Loucy (cell line): Measurements from ENCODE around the gene RBM15.

Experiments used
- H2AFZ ChIP-seq: fragments of 200-600 bp; sonication (generic); 2 replicates; pipeline ENCODE4 v1.6.0; 2016; ENCODE audit warnings: antibody characterized with exemption, mild to moderate bottlenecking, low read length, moderate library complexity
- H3F3A ChIP-seq: fragments of 200-600 bp; 2 replicates; pipeline ENCODE4 v1.6.0; 2016; ENCODE audit warnings: antibody characterized with exemption, low read depth, mild to moderate bottlenecking
- H3K27me3 ChIP-seq: fragments of 200-600 bp; sonication (generic); 2 replicates; pipeline ENCODE4 v1.6.1; 2014; ENCODE audit warnings: low read length, mild to moderate bottlenecking; ENCODE audit not compliant: insufficient read depth, poor library complexity, severe bottlenecking
- H3K36me3 ChIP-seq: fragments of 200-600 bp; sonication (generic); 2 replicates; pipeline ENCODE4 v1.6.1; 2016; ENCODE audit warnings: low read length; ENCODE audit not compliant: insufficient read depth
- H3K4me1 ChIP-seq: fragments of 200-600 bp; sonication (generic); 2 replicates; pipeline ENCODE4 v1.5.1; 2014; ENCODE audit warnings: low read length, mild to moderate bottlenecking; ENCODE audit not compliant: insufficient read depth, poor library complexity, severe bottlenecking
- H3K4me2 ChIP-seq: fragments of 200-600 bp; sonication (generic); 2 replicates; pipeline ENCODE4 v1.6.0; 2014; ENCODE audit warnings: antibody characterized with exemption, low read length, low read depth, mild to moderate bottlenecking; ENCODE audit not compliant: poor library complexity, severe bottlenecking
- H3K4me3 ChIP-seq: fragments of 200-600 bp; sonication (generic); 2 replicates; pipeline ENCODE4 v1.5.1; 2014; ENCODE audit warnings: low read length, mild to moderate bottlenecking, mixed read lengths; ENCODE audit not compliant: poor library complexity, severe bottlenecking
- H3K79me2 ChIP-seq: fragments of 200-600 bp; sonication (generic); 2 replicates; pipeline ENCODE4 v1.6.1; 2014; ENCODE audit warnings: low read length; ENCODE audit not compliant: insufficient read depth
- H3K9ac ChIP-seq: fragments of 200-600 bp; sonication (generic); 2 replicates; pipeline ENCODE4 v1.6.0; 2014; ENCODE audit warnings: mild to moderate bottlenecking, low read depth, low read length, moderate library complexity; ENCODE audit not compliant: poor library complexity, severe bottlenecking
- H3K9me2 ChIP-seq: fragments of 200-600 bp; sonication (generic); replicated peaks from 2 replicates; pipeline ENCODE4 v1.6.1; 2016; ENCODE audit warnings: low read depth, low read length, mixed read lengths
- H3K9me3 ChIP-seq: fragments of 200-600 bp; sonication (generic); 2 replicates; pipeline ENCODE4 v1.6.1; 2014; ENCODE audit warnings: mild to moderate bottlenecking, antibody characterized with exemption, low read length, low read depth; ENCODE audit not compliant: insufficient read depth
- H4K20me1 ChIP-seq: fragments of 200-600 bp; sonication (generic); 2 replicates; pipeline ENCODE4 v1.6.0; 2014; ENCODE audit warnings: antibody characterized with exemption, low read length, mild to moderate bottlenecking; ENCODE audit not compliant: insufficient read depth, poor library complexity, severe bottlenecking
- EZH2phosphoT487 ChIP-seq: fragments of 200-600 bp; IDR thresholded peaks from 2 replicates; pipeline ENCODE4 v1.6.1; 2018; ENCODE audit warnings: antibody characterized with exemption, mild to moderate bottlenecking, moderate library complexity, borderline replicate concordance
- TF ChIP-seq, protein P1 (sequence below): fragments of 200-600 bp; sonication (generic); conservative IDR thresholded peaks from 2 replicates; pipeline ENCODE4 v1.5.1; 2014; ENCODE audit warnings: mild to moderate bottlenecking, antibody characterized with exemption, low read length

RBM15 gene

DNA sequence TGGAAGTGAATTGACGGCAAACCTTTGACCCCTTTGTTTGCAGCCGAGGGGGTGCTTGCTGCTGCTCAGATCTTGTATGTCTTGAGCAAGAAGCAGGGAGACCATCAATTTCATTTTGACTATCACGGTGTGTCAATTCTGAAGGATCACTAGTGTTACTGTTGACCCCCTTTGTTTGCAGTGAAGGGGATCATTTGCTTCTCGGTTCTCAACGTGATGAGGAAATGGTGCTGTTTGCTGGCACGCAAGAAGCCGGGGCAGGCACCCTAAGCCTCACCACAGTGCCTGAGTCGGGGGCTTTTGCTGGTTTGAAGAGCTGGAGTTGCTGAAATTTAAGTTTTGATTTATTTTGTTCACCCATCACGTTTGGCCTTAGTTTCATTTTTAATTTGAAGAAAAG lies 7.5 kb downstream of the RBM15 start:
- peak overlapping the region; percentile 95 for H3K4me2 ChIP-seq
- peaks cover 57% of the 10 kb centered on the region for H3K36me3 ChIP-seq
- H3K9me3 ChIP-seq = no peaks in the 10 kb centered on the region
- no peaks in the 10 kb centered on the region for H3F3A ChIP-seq
- H3K4me1 ChIP-seq = peaks cover 91% of the 10 kb centered on the region
- H3K79me2 ChIP-seq = peaks cover 100% of the 10 kb centered on the region
- no peak for TF ChIP-seq EZH2phosphoT487
- TF ChIP-seq, protein P1, sequence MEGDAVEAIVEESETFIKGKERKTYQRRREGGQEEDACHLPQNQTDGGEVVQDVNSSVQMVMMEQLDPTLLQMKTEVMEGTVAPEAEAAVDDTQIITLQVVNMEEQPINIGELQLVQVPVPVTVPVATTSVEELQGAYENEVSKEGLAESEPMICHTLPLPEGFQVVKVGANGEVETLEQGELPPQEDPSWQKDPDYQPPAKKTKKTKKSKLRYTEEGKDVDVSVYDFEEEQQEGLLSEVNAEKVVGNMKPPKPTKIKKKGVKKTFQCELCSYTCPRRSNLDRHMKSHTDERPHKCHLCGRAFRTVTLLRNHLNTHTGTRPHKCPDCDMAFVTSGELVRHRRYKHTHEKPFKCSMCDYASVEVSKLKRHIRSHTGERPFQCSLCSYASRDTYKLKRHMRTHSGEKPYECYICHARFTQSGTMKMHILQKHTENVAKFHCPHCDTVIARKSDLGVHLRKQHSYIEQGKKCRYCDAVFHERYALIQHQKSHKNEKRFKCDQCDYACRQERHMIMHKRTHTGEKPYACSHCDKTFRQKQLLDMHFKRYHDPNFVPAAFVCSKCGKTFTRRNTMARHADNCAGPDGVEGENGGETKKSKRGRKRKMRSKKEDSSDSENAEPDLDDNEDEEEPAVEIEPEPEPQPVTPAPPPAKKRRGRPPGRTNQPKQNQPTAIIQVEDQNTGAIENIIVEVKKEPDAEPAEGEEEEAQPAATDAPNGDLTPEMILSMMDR = no peak
- no peak overlapping the region for H2AFZ ChIP-seq
- no peaks in the 10 kb centered on the region for H3K9me2 ChIP-seq
- H3K9ac ChIP-seq = peak overlapping the region; percentile 37
- H3K27me3 ChIP-seq = no peaks in the 10 kb centered on the region
- peaks cover 100% of the 10 kb centered on the region for H4K20me1 ChIP-seq
- H3K4me3 ChIP-seq = peak overlapping the region; percentile 83

DNA sequence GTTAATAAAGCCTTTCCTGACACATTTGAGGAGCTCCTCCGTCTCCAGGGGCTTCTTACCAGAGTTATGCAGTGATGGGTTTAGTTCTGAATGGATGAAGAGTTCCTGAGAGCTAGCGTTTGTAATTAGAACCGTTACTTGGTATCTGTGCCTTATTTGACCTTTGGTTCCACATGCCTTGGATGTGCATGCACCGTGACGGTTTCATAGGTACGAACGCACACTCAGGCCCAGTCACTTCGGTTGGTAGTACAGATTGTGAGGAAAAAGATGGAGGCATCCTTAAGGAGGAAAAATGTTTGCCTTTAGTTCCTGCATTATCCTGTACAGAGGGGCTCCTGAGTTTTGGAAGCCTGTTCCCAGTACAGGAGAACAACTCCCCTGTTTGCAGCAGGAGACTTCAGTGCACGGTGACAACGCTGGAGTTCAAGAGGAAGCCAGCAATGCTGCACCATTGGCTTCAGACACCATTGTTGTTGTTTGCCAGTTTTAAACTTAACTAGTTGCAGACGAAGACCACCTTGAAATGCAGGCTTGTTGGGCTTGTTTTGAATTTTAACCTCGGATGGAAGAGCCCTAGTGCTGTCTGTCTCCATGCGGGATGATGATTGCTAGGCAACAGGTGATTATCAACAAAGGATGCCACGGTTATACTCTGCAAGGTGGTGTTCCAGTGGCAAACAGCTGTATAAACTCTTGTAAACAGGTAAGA lies 8.2 kb downstream of the RBM15 start:
- peaks cover 100% of the 10 kb centered on the region for H4K20me1 ChIP-seq
- peak overlapping the region; percentile 95 for H3K4me2 ChIP-seq

DNA sequence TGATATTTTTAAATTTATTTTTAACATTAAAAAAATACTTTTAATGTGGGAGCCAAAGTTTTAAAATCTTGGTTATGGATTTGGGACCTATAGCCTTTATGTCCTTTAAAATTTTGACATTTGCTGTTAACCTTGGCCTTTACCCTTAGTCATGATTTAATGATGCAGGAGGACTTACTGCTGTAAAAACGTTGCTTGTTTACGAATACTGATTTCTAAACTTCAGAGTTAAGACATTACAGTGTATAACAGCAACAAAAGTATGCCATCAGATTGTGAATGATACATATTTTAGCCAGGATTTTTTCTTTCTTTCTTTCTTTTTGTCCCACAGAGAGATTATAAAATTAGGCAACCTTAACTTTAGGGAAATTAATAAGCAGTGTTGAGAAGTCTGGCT lies 8.9 kb downstream of the RBM15 start:
- H3K36me3 ChIP-seq = peaks cover 45% of the 10 kb centered on the region
- peaks cover 97% of the 10 kb centered on the region for H4K20me1 ChIP-seq
- peak overlapping the region; percentile 95 for H3K4me2 ChIP-seq
- no peaks in the 10 kb centered on the region for H3F3A ChIP-seq
- H3K9me3 ChIP-seq = no peaks in the 10 kb centered on the region
- peak overlapping the region; percentile 83 for H3K4me3 ChIP-seq
- H3K79me2 ChIP-seq = peaks cover 100% of the 10 kb centered on the region
- H3K9ac ChIP-seq = peak overlapping the region; percentile 59
- TF ChIP-seq, protein P1 = no peak
- TF ChIP-seq EZH2phosphoT487 = no peak
- peaks cover 84% of the 10 kb centered on the region for H3K4me1 ChIP-seq
- H3K9me2 ChIP-seq = no peaks in the 10 kb centered on the region
- H3K27me3 ChIP-seq = no peaks in the 10 kb centered on the region
- no peak overlapping the region for H2AFZ ChIP-seq

More for the DNA sequence above, 8.2 kb downstream of the RBM15 start:
- peak overlapping the region; percentile 83 for H3K4me3 ChIP-seq
- no peak overlapping the region for H2AFZ ChIP-seq
- peak overlapping the region; percentile 37 for H3K9ac ChIP-seq
- no peaks in the 10 kb centered on the region for H3K9me2 ChIP-seq
- H3F3A ChIP-seq = no peaks in the 10 kb centered on the region
- H3K36me3 ChIP-seq = peaks cover 52% of the 10 kb centered on the region
- no peak for TF ChIP-seq EZH2phosphoT487
- TF ChIP-seq, protein P1 = no peak
- H3K4me1 ChIP-seq = peaks cover 89% of the 10 kb centered on the region
- no peaks in the 10 kb centered on the region for H3K27me3 ChIP-seq
- H3K9me3 ChIP-seq = no peaks in the 10 kb centered on the region
- peaks cover 100% of the 10 kb centered on the region for H3K79me2 ChIP-seq
